GM18526 (cell line): Measurements from ENCODE around the gene HS3ST3A1.

ENCODE experiments used
- POLR2A ChIP-seq: IDR thresholded peaks from 3 replicates; pipeline ENCODE4 v1.6.1; 2011; ENCODE audit not compliant: insufficient read length; ENCODE audit errors: extremely low read depth

Gene HS3ST3A1

DNA sequence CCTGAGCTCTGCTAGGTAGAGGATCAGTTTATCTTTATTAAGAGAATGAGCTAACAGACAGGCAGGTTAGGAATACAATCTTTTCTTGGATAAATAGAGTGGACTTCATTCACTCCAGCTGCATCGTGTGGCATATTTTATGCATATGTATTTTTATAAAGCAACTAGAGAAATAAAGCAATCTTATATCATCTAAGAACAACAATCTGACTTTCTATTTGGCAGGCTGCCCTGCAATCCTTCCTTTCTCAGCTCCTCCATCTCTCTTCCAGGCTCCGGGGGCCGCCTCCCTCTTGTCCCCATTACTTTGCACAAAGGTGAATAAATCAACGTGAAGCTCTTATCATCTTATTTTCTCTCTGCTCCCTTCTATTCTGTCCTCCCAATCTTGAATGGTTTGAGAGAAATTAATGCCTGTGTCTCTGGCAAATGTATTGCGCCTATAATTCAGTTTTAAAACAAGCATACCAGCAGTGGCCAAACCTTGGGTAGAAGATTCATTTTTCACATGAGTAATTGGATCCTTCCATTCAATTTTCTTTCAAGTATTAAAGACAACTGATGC lies 64.5 kb downstream of the HS3ST3A1 start:
- TF ChIP-seq POLR2A = no peak

DNA sequence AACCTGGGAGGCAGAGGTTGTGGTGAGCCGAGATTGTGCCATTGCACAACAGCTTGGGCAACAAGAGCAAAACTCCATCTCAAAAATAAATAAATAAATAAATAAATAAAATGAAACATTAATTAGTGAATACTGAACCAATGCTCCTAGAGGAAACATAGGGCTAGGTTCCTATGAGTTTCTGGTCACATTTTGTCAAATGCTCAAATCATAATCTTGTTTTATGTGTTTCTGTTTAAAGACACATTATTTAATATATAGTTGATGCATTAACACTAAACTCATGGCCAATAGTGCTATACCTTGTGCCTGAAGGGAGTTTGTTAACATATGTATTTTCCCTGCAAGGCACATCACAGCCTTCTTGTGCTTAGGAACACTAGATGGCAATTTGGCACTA lies 66.8 kb downstream of the HS3ST3A1 start:
- no peak for TF ChIP-seq POLR2A

DNA sequence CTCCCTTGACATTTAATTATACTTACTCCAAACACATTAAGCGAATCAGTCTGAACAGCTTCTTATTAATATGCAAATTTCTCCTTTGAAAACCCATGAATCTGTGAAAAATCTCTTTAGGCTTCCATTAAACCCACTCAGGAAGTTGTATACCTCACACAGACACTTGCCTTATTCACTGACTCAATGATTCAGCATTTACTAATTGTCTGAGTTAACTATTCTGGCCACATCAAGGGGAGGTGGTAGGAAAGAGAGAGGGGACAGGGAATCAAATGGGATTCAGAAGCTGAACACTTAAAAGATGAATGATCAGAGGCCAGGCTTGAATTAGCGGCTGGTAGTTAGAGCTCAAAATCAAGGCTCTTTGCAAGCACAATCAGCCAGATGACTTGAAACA lies 70.0 kb downstream of the HS3ST3A1 start:
- no peak for TF ChIP-seq POLR2A

DNA sequence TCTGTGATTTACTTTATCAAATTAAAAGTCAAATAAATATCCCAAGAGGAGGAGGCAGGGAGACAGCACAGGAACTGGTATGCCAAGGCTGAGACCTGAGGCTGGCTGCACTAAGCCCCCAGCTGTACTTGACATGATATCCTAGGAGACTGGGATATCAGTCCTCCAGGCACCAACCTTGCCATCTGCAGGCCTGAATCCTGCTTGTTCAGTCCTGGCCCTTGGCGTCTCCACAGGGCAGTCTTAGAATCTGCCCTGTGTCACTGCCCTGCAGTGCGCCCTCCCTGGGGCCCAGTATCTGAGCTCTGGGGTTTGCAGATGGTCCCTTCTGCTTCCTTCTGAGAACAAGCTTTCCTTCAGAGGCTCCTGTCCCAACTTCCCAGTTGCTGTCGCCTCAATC lies 75.9 kb downstream of the HS3ST3A1 start:
- TF ChIP-seq POLR2A = no peak

DNA sequence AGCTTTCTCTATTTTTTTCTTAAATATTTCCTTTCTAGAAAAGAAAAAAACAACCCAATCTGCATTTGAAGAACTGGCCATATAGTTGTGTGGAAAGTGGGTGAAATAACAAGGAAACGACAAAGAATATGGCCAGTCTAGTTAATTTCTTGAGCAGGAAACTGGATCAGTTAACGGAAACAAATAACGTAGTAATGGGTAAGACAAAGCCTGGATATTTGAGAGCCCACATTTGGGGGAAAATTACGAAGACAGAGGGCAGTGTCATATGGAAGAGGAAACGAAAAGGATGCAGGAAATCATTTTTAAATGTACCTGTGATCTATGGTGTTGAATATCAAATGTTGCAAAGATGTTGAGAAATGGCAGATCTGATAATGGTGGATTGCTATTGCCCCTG lies 78.6 kb downstream of the HS3ST3A1 start:
- no peak for TF ChIP-seq POLR2A

DNA sequence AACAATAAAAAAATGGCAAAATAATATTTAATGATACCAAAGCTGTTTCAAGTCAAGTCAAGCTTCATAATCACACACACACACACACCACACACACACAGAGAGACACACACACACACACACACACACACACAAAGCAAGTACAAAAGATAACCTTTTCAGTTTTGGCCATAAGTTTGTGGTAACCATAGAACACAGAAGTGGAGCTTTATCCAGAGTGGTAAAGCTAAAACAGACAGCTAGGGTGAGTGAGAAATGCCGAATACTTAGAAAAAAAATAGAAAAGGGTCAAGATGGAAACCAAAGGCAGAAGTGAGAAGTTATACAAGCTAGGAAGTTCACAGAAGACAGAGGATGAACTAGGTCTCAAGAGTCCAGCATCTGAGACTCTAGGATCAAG lies 79.0 kb downstream of the HS3ST3A1 start:
- TF ChIP-seq POLR2A = no peak

DNA sequence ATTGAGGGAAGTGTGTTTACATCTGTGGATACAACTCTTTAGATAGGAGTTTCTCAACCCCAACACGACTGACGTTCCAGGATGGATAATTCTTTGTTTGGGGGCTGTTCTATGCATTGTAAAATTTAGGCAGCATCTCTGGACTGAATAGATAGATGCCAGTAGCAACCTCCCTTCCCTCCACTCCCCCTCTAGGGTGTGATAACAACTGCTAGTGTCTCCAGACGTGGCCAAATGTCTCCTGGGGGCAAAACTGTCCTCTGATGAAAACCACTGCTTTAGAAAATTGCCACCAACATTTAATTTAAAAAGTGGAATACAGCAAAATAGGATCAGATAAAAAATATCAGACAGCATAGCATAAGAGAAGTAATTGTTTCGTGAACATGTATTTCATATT lies 79.9 kb downstream of the HS3ST3A1 start:
- no peak for TF ChIP-seq POLR2A

DNA sequence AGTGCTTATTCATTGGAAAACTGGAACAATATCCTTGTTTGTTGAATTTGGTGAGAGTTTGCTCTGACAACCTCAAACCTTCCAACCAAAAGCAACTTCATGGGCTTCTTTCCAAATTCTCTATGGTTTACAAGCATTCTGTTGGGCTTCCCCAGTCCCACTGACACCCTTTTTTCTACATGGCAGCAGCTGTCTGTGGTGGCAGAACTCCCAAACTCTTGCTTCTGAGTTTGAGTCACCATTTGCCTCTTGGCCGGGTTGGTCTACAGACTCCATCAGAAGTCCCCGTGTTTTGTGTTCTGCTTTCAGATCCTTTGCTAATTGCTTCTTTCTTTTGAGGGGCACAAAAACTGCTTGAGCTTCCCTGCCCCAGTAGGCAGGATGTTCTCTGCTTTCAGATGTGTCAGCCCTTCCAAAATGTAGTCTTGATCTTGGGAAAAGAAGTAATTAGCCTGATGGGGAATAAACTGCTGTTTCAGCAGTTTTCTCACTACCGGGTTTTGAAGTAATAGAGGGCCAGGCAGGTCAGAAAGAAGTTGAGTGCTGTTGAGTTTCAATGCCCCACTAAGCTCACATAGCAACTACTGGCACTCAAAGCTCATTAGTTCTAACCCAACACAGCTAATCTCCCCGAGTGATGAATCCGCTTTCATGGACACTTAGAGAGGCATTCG lies 80.7 kb downstream of the HS3ST3A1 start:
- TF ChIP-seq POLR2A = no peak

DNA sequence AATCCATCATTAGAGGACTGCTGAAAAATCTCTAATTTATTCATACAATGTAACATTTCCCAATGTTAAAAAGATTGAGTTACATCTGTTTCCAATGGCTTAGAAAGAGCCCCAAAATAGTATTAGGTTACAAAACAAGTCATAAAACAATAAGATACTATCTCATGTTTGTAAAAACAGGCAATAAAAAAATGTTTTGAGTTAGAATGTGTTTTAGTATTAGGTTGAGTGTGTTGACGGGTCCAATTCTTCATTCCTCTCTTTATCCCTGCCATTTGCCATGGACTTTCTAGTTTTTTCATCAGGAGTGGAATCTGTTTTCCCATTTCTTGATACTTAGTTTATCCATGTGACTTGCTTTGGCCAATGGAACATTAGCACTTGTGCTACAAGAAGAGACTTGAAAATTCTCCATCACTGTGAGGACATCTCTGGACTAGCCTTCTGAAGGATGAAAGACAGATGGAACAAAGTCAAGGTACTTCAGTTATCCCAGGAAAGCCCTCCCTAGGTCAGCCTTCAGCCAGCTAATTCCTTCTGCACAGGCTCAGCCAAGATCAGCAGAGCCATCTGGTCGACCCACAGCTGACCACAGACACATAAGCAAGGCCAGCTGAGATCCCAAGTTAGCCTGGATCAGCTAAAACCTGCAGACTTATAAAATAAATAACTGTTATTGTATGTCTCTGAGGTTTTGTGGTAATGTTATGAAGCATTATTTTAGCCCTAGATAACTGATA lies 83.3 kb downstream of the HS3ST3A1 start:
- TF ChIP-seq POLR2A = no peak

DNA sequence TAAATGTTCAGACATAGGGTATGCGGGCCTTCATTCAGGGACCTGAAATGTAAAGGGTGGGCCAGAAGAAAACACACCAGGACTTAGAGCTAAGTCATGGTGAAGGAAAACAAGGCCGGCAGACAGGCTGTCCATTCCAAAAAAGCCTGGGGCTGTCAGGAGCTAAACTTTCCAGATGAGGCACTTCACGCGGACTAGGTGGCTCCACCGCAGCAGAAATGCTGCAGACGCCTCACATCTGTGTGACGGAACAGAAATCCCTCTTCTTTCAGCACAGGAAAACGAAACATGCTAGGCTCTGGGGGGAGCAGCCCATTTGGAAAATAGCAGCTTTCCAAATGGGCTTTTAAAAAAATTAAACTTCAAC lies 88.7 kb downstream of the HS3ST3A1 start:
- TF ChIP-seq POLR2A = no peak

DNA sequence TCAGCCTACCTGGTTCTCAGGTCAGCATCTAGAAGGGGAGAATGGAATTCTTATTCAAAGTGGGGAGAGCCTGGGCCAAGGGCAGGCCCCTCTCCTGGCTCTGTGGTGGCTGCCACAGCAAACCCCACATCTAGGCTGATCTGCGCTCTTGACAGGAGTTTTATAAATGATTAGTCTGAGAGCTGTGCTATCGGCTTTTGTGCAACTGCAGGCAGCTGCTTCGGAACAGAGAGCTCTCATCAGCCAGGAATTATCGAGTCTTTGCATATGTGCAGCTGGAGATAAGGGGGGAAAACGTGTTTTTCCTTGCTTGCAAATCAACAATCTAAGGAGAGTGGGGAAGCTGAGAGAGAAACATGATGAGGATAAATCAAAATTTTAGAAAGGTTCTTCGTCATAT lies 91.7 kb downstream of the HS3ST3A1 start:
- no peak for TF ChIP-seq POLR2A

DNA sequence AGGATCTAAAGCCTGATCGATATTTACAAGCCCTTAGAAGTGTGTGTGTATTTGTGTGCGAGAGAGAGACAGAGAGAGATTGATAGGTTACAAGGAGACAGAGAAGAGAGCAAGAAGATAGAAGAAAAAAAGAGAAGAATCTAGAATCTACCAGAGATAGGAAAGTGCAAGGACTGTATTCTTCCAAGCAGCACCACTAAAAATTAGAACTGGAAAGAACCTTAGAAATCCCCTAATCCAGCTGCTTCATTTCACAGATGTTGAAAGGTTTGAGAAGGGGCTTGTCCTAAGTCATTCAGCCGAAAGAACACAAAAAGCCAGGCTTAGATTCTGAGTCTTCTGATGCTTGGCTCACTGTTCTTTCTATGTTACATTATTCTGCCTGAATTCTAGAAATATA lies 92.2 kb downstream of the HS3ST3A1 start:
- no peak for TF ChIP-seq POLR2A

DNA sequence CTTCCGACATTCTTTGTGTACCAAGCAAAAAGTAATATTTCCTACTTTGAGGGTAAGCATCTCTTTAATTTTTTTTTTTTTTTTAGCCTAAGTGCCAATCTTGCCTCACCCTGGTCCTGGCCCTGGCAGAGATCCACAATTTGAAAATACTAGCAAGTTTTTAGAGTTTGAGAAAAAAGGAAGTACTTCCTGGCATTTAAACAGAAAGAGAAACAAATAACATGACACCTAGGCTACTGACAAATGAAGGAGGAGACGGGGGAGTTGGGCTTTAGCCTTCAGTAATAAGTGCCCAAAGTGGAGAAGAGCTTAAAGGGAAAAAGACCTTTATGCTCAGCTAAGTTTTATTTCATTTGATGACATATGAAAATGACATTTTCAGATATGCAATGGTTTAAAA lies 92.8 kb downstream of the HS3ST3A1 start:
- no peak for TF ChIP-seq POLR2A

DNA sequence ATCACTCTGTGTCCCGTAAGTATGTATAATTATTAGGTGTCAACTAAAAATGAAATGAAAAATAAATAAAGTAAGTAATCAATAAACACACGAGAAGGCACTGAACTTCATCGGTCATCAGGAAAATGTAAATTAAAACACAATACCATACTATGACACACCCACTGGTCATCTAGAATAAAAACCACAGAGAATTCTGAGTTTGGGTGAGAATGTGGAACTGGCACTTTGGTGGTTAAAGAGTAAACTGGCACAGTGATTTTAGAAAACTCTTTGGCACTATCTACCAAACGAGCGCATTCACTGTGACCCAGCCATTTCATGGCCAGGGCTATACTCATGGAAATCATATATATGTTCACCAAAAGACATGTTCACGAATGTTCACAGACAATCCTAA lies 98.2 kb downstream of the HS3ST3A1 start:
- no peak for TF ChIP-seq POLR2A

DNA sequence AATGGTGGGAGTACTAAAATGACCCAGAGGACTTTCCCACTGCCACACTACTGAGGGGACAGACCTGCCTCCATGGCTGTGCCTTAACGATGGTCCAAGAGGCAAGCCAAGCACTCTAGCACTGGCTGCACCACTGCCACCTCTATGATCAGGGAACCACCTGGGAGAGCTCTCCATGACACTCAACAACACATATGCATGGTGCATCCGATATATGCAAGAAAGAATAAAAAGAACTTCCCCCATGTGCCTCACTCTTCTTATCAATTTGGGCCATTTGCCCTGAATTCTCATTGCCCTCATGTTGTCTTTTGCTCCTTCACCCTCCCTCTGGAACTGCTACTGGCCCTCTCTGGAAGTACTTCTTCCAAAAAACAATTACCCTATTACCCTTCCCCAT lies 99.5 kb downstream of the HS3ST3A1 start:
- no peak for TF ChIP-seq POLR2A

DNA sequence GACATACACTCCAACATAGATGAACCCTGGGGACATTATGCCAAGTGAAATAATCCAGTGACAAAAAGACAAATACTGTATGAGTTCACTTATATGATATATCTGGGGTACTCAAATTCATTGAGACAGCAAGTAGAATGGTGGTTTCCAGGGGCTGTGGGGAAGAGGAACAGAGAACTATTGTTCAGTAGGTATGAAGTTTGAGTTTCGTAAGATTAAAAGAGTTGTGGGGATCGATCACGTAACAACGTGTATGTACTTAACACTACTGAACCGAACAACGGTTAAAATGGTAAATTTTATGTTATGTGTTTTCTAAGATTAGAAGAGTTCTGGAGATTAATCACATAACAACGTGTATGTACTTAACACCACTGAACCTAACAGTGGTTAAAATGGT lies 100.8 kb downstream of the HS3ST3A1 start:
- no peak for TF ChIP-seq POLR2A

DNA sequence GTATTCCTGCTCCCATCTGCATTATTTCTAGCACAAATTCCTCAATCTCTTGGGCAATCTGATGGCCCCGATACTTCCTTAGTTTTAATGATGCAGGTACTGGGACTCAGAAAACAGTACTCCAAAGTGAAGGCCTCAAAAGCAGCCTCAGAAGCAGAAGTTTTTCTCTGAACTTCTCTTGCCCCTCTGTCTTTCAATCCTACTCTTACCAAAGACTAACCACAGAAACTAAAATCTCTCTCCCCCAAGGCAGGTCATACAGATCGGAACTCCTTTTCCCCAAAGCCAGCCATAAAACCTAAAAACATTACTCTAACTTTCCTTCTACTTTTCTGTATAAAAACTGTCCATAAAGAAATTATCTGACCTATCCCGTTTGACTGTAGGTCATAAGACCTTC lies 103.5 kb downstream of the HS3ST3A1 start:
- TF ChIP-seq POLR2A = no peak

DNA sequence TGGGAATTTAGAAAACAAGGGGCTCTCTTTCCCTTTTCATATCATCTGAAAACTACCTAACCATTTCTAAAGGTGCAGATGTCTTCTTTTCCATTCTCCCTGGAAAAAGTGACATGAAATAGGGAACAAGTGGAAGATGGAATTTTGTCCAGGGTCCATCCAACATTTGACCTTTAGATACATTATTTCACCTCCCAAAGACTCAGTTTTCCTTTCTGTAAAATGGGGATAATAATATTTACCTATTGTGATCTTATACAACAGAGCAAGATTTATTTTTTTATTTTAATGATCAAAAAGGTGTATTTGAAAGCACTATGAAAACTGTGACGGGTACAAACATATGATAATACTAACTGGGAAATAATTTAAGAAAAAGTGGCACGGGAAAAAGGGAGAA lies 106.3 kb downstream of the HS3ST3A1 start:
- no peak for TF ChIP-seq POLR2A

DNA sequence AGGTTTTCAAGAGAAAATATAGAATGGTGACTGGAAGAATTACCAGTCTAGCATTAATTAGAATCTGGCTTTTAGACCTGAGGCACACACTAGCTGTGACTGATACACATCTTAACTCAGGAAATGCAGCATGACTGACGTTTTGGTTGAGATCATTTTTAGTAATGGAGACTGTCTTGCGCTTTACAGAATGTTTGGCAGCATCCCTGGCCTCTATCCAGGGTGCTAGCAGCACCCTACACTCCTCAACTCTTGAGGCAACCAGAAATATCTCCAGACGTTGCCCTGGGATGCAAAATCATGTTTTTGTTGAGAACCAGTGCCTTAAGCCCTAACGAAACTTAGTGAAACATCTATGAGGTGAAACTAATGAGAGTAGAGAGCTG lies 109.0 kb downstream of the HS3ST3A1 start:
- TF ChIP-seq POLR2A = no peak
